ENCODE measurements around the gene THOC1.

The THOC1 gene

GRCh38 chr18:305003-305501, 37.2 kb upstream of the THOC1 start:
- no peak overlapping the region for H2BK12ac ChIP-seq (ENCODE audit: low read length)
- H3K27ac ChIP-seq (ENCODE audit: low read depth, low read length): no peak overlapping the region
- WGBS (ENCODE audit: extremely low coverage, insufficient coverage, insufficient read length): no CpG with 5 or more reads among the region's 6 CpGs
- no peaks in the 10 kb centered on the region for H3K27me3 ChIP-seq (ENCODE audit: insufficient read depth, low read length)
- no peak overlapping the region for H2BK120ac ChIP-seq (ENCODE audit: insufficient read depth, low read length, poor library complexity)
- H4K12ac ChIP-seq (ENCODE audit: low read depth, low read length): no peak overlapping the region
- H2AFZ ChIP-seq (ENCODE audit: insufficient read depth, low read length, poor library complexity): no peak overlapping the region
- H2AK5ac ChIP-seq (ENCODE audit: low read length): no peak overlapping the region
- H2BK5ac ChIP-seq (ENCODE audit: low read depth, low read length, poor library complexity): no peak overlapping the region
- no peak overlapping the region for H3K23ac ChIP-seq (ENCODE audit: low read length)
- no peak overlapping the region for H4K91ac ChIP-seq (ENCODE audit: low read depth, low read length)
- H4K8ac ChIP-seq (ENCODE audit: low read depth, low read length): no peak overlapping the region
- H3K4ac ChIP-seq (ENCODE audit: low read depth, low read length): no peak overlapping the region
- no peaks in the 10 kb centered on the region for H3K79me1 ChIP-seq (ENCODE audit: low read length)
- no peak overlapping the region for H3K4me3 ChIP-seq (ENCODE audit: low read depth, low read length)
- no peaks in the 10 kb centered on the region for H3K4me1 ChIP-seq (ENCODE audit: control insufficient read depth in 1 of 2, insufficient read depth in 2 of 2, low read length in 2 of 2)
- no peak overlapping the region for H3K9ac ChIP-seq (ENCODE audit: low read length)
- no peaks in the 10 kb centered on the region for H3K36me3 ChIP-seq (ENCODE audit: control insufficient read depth in 1 of 2, insufficient read depth in 2 of 2, low read length in 2 of 2)
- no peak overlapping the region for H3K14ac ChIP-seq (ENCODE audit: low read length)
- H3K18ac ChIP-seq (ENCODE audit: low read length): no peak overlapping the region
- H3K9me3 ChIP-seq (ENCODE audit: insufficient read depth, low read depth, low read length): no peaks in the 10 kb centered on the region
- no peaks in the 10 kb centered on the region for H3K79me2 ChIP-seq (ENCODE audit: control insufficient read depth, insufficient read depth, low read length, poor library complexity)
- no peak overlapping the region for H3K4me2 ChIP-seq (ENCODE audit: low read length)
- DNase-seq: peak in 1 of 2 donors; percentile 11

- H4K8ac ChIP-seq (ENCODE audit: low read depth, low read length): no peak overlapping the region
- no CpG with 5 or more reads among the region's 2 CpGs for WGBS (ENCODE audit: extremely low coverage, insufficient coverage, insufficient read length)
- H4K91ac ChIP-seq (ENCODE audit: low read depth, low read length): no peak overlapping the region
- no peak overlapping the region for H2BK5ac ChIP-seq (ENCODE audit: low read depth, low read length, poor library complexity)
- no peaks in the 10 kb centered on the region for H3K9me3 ChIP-seq (ENCODE audit: insufficient read depth, low read depth, low read length)
- H2AK5ac ChIP-seq (ENCODE audit: low read length): no peak overlapping the region
- no peak for DNase-seq
- H3K27ac ChIP-seq (ENCODE audit: low read depth, low read length): no peak overlapping the region
- no peak overlapping the region for H3K23ac ChIP-seq (ENCODE audit: low read length)
- no peaks in the 10 kb centered on the region for H3K36me3 ChIP-seq (ENCODE audit: control insufficient read depth in 1 of 2, insufficient read depth in 2 of 2, low read length in 2 of 2)
- H3K18ac ChIP-seq (ENCODE audit: low read length): no peak overlapping the region
- H2BK120ac ChIP-seq (ENCODE audit: insufficient read depth, low read length, poor library complexity): no peak overlapping the region
- no peak overlapping the region for H3K14ac ChIP-seq (ENCODE audit: low read length)
- H3K79me2 ChIP-seq (ENCODE audit: control insufficient read depth, insufficient read depth, low read length, poor library complexity): no peaks in the 10 kb centered on the region
- H3K4me1 ChIP-seq (ENCODE audit: control insufficient read depth in 1 of 2, insufficient read depth in 2 of 2, low read length in 2 of 2): no peaks in the 10 kb centered on the region
- H4K12ac ChIP-seq (ENCODE audit: low read depth, low read length): no peak overlapping the region
- H3K27me3 ChIP-seq (ENCODE audit: insufficient read depth, low read length): no peaks in the 10 kb centered on the region
- no peak overlapping the region for H2AFZ ChIP-seq (ENCODE audit: insufficient read depth, low read length, poor library complexity)
- H2BK12ac ChIP-seq (ENCODE audit: low read length): no peak overlapping the region
- H3K4me2 ChIP-seq (ENCODE audit: low read length): no peak overlapping the region
- H3K4me3 ChIP-seq (ENCODE audit: low read depth, low read length): no peak overlapping the region
- H3K4ac ChIP-seq (ENCODE audit: low read depth, low read length): no peak overlapping the region
- H3K79me1 ChIP-seq (ENCODE audit: low read length): no peaks in the 10 kb centered on the region
- no peak overlapping the region for H3K9ac ChIP-seq (ENCODE audit: low read length)
Measured at GRCh38 chr18:303607-304006, 35.8 kb upstream of the THOC1 start.

GRCh38 chr18:303011-303410, 35.2 kb upstream of the THOC1 start:
- H3K27me3 ChIP-seq (ENCODE audit: insufficient read depth, low read length): no peaks in the 10 kb centered on the region
- no peak overlapping the region for H4K8ac ChIP-seq (ENCODE audit: low read depth, low read length)
- H3K18ac ChIP-seq (ENCODE audit: low read length): no peak overlapping the region
- no peaks in the 10 kb centered on the region for H3K79me1 ChIP-seq (ENCODE audit: low read length)
- no peak overlapping the region for H2AFZ ChIP-seq (ENCODE audit: insufficient read depth, low read length, poor library complexity)
- H4K12ac ChIP-seq (ENCODE audit: low read depth, low read length): no peak overlapping the region
- no peaks in the 10 kb centered on the region for H3K79me2 ChIP-seq (ENCODE audit: control insufficient read depth, insufficient read depth, low read length, poor library complexity)
- no peak overlapping the region for H3K27ac ChIP-seq (ENCODE audit: low read depth, low read length)
- no peak overlapping the region for H4K91ac ChIP-seq (ENCODE audit: low read depth, low read length)
- H3K23ac ChIP-seq (ENCODE audit: low read length): no peak overlapping the region
- H3K9ac ChIP-seq (ENCODE audit: low read length): no peak overlapping the region
- H3K4me2 ChIP-seq (ENCODE audit: low read length): no peak overlapping the region
- H2AK5ac ChIP-seq (ENCODE audit: low read length): no peak overlapping the region
- no peak overlapping the region for H3K4ac ChIP-seq (ENCODE audit: low read depth, low read length)
- no peak overlapping the region for H2BK12ac ChIP-seq (ENCODE audit: low read length)
- no peak overlapping the region for H2BK5ac ChIP-seq (ENCODE audit: low read depth, low read length, poor library complexity)
- H3K4me1 ChIP-seq (ENCODE audit: control insufficient read depth in 1 of 2, insufficient read depth in 2 of 2, low read length in 2 of 2): no peaks in the 10 kb centered on the region
- no peak for DNase-seq
- no peak overlapping the region for H3K14ac ChIP-seq (ENCODE audit: low read length)
- no peaks in the 10 kb centered on the region for H3K9me3 ChIP-seq (ENCODE audit: insufficient read depth, low read depth, low read length)
- no peak overlapping the region for H2BK120ac ChIP-seq (ENCODE audit: insufficient read depth, low read length, poor library complexity)
- no peak overlapping the region for H3K4me3 ChIP-seq (ENCODE audit: low read depth, low read length)
- H3K36me3 ChIP-seq (ENCODE audit: control insufficient read depth in 1 of 2, insufficient read depth in 2 of 2, low read length in 2 of 2): no peaks in the 10 kb centered on the region
- no CpG with 5 or more reads among the region's 1 CpG for WGBS (ENCODE audit: extremely low coverage, insufficient coverage, insufficient read length)

- no peak overlapping the region for H3K4me2 ChIP-seq (ENCODE audit: low read length)
- no peaks in the 10 kb centered on the region for H3K4me1 ChIP-seq (ENCODE audit: control insufficient read depth in 1 of 2, insufficient read depth in 2 of 2, low read length in 2 of 2)
- H3K79me2 ChIP-seq (ENCODE audit: control insufficient read depth, insufficient read depth, low read length, poor library complexity): no peaks in the 10 kb centered on the region
- H2BK5ac ChIP-seq (ENCODE audit: low read depth, low read length, poor library complexity): no peak overlapping the region
- no peaks in the 10 kb centered on the region for H3K9me3 ChIP-seq (ENCODE audit: insufficient read depth, low read depth, low read length)
- no peak overlapping the region for H2BK120ac ChIP-seq (ENCODE audit: insufficient read depth, low read length, poor library complexity)
- no peaks in the 10 kb centered on the region for H3K27me3 ChIP-seq (ENCODE audit: insufficient read depth, low read length)
- no peak overlapping the region for H3K9ac ChIP-seq (ENCODE audit: low read length)
- H3K27ac ChIP-seq (ENCODE audit: low read depth, low read length): no peak overlapping the region
- H3K18ac ChIP-seq (ENCODE audit: low read length): no peak overlapping the region
- no peak overlapping the region for H2AK5ac ChIP-seq (ENCODE audit: low read length)
- no peak overlapping the region for H3K23ac ChIP-seq (ENCODE audit: low read length)
- no peak overlapping the region for H3K4me3 ChIP-seq (ENCODE audit: low read depth, low read length)
- no peaks in the 10 kb centered on the region for H3K79me1 ChIP-seq (ENCODE audit: low read length)
- no peak overlapping the region for H3K4ac ChIP-seq (ENCODE audit: low read depth, low read length)
- no CpG with 5 or more reads among the region's 7 CpGs for WGBS (ENCODE audit: extremely low coverage, insufficient coverage, insufficient read length)
- DNase-seq: no peak
- H4K12ac ChIP-seq (ENCODE audit: low read depth, low read length): no peak overlapping the region
- H3K14ac ChIP-seq (ENCODE audit: low read length): no peak overlapping the region
- no peak overlapping the region for H4K8ac ChIP-seq (ENCODE audit: low read depth, low read length)
- no peak overlapping the region for H2BK12ac ChIP-seq (ENCODE audit: low read length)
- no peak overlapping the region for H2AFZ ChIP-seq (ENCODE audit: insufficient read depth, low read length, poor library complexity)
- H3K36me3 ChIP-seq (ENCODE audit: control insufficient read depth in 1 of 2, insufficient read depth in 2 of 2, low read length in 2 of 2): no peaks in the 10 kb centered on the region
- no peak overlapping the region for H4K91ac ChIP-seq (ENCODE audit: low read depth, low read length)
Measured at GRCh38 chr18:302097-302496, 34.2 kb upstream of the THOC1 start.
